HG03025 (cell line): ENCODE measurements around the gene FAM222B.
"Not testable (repeated sequence)": the region's sequence is repeated elsewhere in the genome, so short reads cannot be mapped to it uniquely, and the experiment has no call there.

Experiments
- ATAC-seq: cut with Tn5 transposase; IDR thresholded peaks from one replicate; pipeline ENCODE4 v1.9.1; 2021; ENCODE audit warnings: mild to moderate bottlenecking, moderate library complexity; ENCODE audit not compliant: unreplicated experiment, low FRiP score

FAM222B gene

DNA sequence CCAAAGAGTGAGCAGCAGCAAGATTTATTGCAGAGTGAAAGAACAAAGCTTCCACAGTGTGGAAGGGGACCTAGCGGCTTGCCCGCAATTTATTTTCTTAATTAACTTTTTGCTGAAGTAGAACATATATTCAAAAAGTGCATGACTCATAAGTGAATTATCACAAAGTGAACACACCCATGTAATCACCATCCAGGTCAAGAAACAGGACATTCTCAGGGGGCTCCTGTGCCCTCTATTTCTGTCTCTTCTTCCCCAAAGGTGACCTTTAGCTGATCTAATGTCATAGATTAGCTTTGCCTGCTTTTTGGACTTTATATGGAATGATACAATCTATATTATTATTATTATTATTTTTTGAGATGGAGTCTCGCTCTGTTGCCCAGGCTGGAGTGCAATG, 32.2 kb upstream of the FAM222B start:
- ATAC-seq = no peak

DNA sequence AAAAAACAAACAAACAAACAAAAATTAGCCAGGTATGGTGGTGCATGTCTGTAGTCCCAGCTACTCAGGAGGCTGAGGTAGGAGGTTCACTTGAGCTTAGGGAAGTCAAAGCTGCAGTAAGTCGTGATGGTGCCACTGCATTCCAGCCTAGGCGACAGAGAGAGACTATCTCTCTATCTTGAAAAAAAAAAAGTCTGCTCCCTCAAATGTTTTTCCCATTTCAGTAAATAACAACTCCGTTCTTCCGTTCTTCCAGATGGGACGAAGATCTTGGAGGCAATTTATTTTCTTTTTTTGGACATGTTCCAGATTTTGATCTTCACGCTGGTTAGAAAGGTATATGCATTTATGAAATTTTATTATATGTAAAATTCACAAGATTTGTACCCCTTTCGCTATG, 31.2 kb upstream of the FAM222B start:
- no peak for ATAC-seq

DNA sequence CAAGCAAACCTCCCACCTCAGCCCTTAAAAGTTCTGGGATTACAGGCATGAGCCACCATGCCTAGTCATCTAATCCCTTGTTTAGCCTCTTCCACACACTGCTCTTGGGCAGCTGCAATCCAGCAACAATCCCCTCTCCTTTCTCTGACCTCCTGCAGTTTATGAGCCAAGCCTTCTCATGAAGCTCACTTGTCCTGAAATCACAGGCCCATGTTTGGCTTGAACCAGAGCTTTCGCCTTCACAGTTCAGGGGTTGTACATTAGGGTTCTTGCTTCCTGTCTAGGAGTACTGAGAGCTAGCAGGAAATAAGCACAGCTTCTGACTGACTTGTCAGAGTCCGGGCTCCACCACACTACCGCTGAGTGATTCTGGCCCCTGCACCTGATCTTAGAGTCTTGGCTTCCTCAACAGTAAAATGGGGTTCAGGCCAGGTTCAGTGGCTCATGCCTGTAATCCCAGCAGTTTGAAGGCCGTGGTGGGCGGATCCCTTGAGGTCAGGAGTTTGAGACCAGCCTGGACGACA, 28.5 kb upstream of the FAM222B start:
- no peak for ATAC-seq

DNA sequence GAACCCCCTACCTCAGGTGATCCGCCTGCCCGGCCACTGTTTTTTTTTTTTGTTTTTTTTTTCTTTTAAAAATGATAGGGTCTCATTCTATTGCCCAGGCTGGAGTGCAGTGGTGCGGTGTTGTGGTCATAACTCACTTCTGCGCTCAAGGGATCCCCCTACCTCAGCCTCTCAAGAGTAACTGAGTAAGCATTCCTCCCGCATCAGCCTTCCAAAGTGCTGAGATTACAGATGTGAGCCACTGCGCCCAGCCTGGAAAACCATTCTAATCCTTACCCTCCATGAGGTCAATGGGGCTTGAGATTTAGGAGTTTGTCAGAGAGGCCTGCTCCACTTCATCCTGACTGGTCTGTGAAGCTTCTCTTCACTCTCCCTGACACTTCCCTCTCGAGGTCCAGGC, 24.7 kb upstream of the FAM222B start:
- no peak for ATAC-seq

DNA sequence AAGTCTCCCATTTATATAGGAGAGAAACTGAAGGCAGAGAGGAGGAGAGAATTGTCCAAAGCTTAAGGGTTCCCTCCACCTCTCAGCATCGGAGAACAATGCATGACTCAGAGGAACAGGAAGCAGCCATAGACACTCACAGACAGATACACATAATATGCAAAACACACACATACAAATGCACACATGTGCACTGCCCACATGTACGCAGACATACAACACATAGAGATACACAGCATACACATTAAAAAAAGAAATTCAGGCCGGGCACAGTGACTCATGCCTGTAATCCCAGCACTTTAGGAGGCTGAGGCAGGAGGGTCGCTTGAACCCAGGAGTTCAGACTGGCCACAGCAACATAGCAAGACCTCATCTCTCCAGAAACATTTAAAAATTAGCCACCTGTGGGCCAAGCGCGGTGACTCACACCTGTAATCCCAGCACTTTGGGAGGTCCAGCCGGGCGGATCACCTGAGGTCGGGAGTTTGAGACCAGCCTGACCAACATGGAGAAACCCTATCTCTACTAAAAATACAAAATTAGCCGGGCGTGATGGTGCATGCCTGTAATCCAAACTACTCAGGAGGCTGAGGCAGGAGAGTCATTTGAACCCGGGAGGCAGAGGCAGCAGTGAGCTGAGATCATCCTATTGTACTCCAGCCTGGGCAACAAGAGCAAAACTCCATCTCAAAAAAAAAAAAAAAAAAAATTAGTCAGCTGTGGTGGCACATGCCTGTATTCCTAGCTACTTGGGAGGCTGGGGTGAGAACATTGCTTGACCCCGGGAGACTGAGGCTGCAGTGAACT, 23.6 kb upstream of the FAM222B start:
- no peak for ATAC-seq

DNA sequence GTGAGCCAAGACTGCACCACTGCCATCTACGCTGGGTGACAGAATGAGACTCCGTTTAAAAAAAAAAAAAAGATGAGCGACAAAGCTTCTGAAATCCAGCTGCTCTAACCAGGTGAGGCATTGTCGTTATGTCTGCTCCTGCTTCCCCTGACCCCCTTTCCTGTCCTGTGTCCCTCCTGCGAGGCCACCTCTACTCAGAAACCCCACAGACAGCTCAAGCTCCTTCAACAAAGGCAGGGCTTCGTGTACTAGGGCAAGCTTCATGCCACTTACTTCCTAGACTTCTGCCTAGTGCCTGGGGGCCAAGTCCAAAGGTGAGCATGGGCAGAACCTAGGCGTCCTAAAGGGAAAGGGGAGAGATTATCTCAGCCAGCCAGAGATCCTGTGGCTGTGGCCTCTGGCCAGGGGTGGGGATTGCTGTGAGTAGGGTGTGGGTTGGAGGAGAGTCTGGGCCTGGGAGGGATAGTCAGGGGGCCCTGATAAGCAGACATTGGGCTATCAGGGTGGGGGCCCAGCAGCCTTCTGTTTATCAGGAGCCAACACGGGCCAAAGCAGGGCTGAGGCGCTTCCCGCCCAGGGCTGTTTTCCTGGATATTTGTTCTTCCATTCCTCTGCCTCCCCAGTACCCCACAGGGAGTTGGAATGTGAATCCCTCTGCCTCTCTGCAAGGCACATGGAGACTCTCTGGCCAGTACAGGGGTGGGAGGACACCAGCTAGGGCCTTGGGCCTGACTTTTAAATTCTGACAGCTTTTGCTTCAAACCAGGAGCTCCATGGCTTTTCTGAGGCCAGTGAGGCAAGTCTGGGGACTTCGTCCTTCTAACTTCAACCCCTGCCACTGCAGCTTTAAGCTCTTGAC, 22.6 kb upstream of the FAM222B start:
- no peak for ATAC-seq

DNA sequence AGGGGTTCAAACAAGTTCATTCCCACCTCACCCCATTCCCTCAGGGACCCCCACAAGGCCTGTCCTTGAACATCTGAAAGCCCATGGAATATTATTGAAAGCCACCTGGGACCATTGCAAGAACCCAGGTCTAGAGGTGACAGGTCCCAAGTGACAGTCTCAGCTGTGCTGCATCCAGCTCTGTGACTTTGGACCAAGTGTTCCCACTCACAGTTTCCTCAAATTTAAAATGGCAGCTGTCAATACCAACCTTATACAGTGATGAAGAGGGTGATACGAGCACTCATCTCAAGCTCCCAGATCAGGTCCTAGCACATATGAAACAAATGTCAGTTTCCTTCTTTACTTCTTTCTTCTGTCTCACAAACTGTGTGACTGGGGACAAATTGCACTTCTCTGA, 21.4 kb upstream of the FAM222B start:
- no peak for ATAC-seq

DNA sequence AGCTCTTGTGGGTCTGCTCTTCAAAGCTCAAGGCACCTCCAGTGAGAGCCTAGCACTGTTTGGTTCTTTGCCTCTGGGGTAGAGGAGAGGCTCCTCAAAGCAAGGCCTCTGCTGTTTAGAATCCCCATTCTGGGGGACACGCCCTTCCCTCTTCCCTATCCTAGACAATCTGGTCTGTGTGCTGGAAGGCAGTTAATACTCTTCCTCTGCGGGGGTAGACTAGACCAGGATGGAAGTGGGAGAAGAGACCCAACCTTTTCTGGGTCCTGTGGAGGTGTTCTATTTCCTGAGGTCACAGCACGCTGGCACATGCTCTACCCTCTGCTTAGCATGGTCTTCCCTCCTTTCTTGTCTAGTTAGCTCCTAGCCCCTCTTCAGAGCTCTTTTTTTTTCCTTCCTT, 20.0 kb upstream of the FAM222B start:
- ATAC-seq = no peak

DNA sequence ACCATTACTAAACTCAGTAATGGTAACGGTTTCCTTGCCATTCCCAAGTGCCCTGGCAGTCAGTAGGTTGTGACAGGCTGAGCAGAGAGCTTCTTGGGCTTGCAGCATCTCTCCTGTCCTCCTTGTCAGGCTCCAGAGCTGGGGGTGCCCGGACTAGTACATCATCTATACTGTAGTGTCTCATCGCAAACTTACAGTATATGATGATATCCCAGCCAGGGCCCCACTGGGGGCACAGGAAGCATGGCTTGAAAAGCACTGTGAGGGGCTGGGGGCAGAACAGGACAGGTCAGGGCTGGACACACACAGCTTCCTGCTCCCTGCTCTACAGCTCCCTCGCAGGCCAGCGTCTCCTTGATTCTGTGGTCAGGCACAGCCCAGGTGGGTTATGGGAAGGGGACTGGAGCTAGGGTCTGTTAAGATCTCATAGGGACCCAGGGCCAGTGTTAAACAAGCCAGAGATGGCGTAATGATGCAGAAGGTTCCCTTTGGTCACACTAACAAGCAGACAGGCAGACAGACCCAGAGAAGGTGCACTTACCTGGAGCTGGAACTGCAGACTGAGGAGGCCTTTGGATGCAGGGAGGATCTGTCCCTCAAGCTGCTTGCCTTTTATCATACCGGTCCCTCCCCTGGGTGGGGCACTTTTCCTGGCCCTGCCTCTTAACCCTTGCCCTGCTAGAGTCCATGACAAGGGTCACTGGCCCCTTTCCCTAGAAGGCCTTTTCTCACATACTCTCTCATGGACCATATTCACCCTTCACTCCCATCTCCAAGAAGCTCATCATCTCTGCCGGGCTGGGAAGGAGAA, 19.0 kb upstream of the FAM222B start:
- no peak for ATAC-seq

DNA sequence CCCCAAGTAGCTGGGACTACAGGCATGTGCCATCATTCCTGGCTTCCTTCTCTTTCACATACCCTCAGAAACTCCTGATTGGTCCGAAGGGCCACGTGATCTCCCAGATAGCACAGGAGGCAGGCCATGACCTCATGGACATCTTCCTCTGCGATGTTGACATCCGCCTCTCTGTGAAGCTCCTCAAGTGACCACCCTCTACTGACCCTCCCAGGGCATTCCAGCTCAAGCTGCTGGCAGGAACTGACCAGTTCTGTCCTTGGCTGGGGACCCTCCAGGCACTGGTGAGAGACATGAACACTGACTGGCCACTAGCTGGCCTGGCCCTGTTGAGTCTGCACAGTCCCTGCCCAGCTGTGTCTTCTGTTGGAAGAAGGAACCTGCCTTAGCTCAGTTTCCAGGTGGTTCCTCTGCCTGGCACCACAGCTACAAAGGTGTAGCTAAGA, 17.8 kb upstream of the FAM222B start:
- no peak for ATAC-seq

DNA sequence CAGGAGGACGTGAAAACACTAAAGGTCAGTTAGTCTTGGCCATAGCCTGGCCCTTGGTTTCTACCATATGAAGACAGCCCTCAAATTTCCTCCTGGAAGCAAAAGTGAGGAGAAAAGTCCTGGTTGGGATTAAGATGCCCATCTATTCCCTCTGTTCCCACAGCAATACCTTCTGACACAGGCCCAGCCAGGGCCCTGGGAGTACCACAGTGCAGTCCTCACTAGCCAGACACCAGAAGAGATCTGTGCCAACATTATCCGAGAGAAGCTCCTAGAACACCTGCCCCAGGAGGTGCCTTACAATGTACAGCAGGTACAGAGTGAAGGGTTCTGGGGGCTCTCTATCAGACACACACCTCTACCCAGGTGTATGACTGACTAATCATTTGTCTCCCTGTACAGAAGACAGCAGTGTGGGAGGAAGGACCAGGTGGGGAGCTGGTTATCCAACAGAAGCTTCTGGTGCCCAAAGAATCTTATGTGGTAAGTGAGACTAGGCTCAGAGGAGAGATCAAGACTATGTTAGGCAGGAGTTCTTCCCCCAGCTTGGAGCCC, 16.3 kb upstream of the FAM222B start:
- no peak for ATAC-seq

DNA sequence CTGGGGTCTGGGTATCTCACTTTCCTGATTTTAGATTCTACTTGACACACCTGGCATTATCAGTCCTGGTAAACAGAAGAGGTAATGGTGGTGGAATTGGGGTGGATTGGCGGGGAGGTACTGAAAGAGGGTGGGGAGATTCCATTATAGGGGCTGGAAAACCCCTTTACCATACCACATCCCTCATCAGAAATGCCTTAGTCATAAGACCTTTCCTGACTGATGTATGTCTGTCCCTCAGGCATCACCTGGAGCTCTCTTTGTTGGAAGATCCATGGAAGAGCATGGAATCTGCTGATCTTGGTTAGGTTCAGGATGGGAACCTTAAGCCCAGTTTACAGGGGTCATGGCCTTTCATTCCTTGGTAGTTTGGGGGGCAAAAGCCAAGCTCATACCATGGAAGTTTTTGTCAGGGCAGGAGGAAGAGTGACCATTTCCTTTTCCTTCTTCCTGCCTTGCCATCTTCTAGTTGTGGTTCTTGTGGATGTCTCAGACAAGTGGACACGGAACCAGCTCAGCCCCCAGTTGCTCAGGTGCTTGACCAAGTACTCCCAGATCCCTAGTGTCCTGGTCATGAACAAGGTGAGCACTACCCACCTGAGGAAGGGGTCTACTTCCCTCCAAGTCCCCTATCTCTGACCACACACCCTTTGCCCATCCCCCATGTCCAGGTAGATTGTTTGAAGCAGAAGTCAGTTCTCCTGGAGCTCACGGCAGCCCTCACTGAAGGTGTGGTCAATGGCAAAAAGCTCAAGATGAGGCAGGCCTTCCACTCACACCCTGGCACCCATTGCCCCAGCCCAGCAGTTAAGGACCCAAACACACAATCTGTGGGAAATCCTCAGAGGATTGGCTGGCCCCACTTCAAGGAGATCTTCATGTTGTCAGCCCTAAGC, 15.6 kb upstream of the FAM222B start:
- ATAC-seq = no peak

DNA sequence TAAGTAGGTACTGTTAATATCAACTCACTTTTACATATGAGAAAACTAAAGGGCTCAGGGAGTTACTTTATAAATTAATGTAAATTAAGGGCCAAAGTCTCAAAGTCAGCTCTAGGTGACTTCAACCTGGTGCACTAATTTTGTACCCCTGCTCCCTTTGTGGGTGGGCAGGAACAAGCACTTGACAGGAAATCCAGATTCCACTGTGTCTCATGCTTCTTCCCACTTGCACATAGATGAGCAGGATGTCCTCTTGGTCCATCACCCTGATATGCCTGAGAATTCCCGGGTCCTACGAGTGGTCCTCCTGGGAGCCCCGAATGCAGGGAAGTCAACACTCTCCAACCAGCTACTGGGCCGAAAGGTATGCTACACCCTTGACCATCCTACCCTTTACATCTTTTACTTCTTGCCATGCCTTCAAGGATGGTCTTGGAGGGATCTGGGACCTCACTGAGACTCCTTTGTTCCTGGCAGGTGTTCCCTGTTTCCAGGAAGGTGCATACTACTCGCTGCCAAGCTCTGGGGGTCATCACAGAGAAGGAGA, 13.5 kb upstream of the FAM222B start:
- no peak for ATAC-seq

DNA sequence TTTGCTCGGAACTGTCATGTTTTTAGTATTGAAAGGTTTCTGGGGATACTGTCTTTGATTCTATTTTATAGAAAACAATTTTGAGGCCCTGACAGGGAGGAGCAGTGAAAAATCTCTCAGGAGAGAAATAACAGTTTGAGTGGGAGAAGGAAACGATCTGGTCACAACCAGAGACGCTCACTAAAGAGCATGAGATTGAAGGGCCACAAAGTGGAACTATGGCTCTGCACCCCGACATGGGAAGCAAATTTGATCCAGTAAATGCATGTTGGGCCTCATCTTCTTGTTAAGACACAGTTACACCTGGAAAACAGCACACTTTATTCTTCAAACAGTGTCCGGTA, 12.7 kb upstream of the FAM222B start:
- ATAC-seq = no peak

DNA sequence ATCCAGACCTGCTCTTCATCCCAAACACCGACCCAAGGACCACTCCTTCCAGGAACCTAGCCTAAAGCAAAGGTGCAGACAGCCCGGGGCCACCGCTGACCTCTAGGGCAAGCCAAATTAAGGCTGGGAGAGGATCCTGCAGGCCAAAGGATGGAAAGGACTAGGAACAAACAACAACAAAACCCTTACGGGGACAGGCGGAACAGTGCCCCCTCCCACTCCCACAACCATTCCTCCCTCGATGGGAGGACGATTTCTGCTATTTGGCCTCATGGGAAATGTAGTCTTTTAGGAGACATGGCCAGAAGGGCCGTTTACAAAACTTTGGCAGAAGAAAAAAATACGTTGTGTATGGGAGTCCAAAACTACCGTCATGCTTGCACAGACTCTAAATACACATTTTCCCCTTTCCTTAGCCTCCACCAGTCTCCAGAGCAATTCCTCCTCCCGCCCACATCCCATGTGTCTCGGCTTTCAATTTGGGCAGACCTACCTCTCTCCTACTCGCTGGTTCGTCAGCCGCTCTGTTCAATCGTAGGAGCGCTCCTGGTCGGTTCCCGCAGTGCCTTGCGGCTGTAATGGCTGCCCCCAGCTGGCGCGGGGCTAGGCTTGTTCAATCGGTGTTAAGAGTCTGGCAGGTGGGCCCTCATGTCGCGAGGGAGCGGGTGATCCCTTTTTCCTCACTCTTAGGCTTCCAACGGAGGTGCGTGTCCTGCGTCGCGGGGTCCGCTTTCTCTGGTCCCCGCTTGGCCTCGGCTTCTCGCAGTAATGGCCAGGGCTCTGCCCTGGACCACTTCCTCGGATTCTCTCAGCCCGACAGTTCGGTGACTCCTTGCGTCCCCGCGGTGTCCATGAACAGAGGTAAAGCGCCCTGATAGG, 12.1 kb upstream of the FAM222B start, which contains the start of gene ERAL1:
ERAL1 (plus strand) TSS at position 560 of the 879 bp plus-strand sequence; CDS start at position 579, 19 bp downstream.
- ATAC-seq = peak; percentile 86

DNA sequence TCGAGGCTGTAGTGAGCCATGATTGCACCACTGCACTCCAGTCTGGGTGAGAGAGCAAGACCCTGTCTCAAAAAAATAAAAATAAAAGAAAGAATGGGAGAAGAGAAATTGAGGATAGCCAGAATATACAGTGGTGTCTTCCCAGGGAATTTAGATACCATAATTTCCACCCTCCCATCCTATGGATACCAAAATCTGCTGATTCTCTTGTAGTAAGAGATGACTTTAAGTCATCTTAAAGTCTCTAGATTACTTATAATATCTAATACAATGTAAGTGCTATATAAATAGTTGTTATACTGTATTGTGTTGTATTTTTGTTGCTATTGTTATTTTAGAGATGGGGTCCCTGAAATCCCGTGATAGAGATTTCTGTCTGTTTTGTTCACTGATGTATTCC, 10.7 kb upstream of the FAM222B start:
- ATAC-seq = no peak

DNA sequence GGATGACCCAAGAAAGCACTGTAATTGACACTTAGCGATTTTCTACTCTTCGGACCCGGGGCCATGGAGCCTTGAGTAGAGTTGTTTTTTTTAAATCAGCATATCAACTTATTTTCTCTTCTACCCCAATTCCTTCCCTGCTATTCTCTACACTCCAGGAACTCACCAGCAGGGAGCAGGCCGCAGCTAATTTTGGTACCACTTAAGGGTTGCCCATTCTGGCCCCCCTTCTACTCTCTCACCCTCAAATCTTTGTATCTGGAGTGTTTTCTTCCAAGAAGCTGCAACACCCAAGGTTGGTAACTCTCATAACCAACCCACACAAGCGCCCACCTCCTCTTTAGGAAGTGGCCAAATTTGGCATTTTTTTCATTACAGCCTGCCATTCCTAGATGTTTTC, 6.7 kb upstream of the FAM222B start:
- ATAC-seq = no peak

DNA sequence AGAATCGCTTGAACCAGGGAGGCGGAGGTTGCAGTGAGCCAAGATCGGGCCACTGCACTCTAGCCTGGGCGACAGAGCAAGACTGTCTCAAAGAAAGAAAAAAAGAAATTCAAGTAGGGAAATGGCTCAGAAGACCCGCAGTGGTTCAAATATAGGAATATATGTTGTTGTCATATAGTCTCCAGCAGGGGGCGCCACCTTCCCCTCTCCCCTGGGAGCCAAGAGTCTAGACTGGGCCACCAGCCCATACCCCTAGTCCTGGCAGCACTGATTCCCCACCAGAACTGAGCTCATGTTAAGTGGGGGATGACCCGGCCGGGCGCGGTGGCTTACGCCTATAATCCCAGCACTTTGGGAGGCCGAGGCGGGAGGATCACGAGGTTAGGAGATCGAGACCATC, 6.1 kb upstream of the FAM222B start:
- ATAC-seq = not testable (repeated sequence)
